HL-60 (cell line): ENCODE results near the gene NOP16.

Source experiments
- DNase-seq, 2 experiments: peaks; one replicate each; pipeline ENCODE4 v3.0.0-alpha.2; 2010 to 2020; ENCODE audit warnings: low read depth in 1 of 2, low spot score in 1 of 2
- H3K27ac ChIP-seq: fragments of 250-450 bp; sonication (Bioruptor Pico); replicated peaks from 2 replicates; pipeline ENCODE4 v1.5.1; 2020; ENCODE audit warnings: mild to moderate bottlenecking, moderate library complexity
- H3K27me3 ChIP-seq: fragments of 250-450 bp; sonication (Bioruptor Pico); 2 replicates; pipeline ENCODE4 v1.5.1; 2021; ENCODE audit warnings: mild to moderate bottlenecking, moderate library complexity; ENCODE audit not compliant: insufficient read depth, poor library complexity, severe bottlenecking
- H3K4me3 ChIP-seq: replicated peaks from 2 replicates; pipeline ENCODE4 v1.5.1; 2011; ENCODE audit warnings: mild to moderate bottlenecking, control low read depth, low read length; ENCODE audit not compliant: insufficient read depth
- GABPA ChIP-seq: IDR thresholded peaks from 2 replicates; pipeline ENCODE4 v1.6.1; 2012; ENCODE audit warnings: low read depth
- POLR2AphosphoS5 ChIP-seq: IDR thresholded peaks from 2 replicates; pipeline ENCODE4 v1.6.1; 2012; ENCODE audit warnings: low read depth
- SPI1 ChIP-seq: IDR thresholded peaks from 2 replicates; pipeline ENCODE4 v1.6.1; 2012; ENCODE audit warnings: low read depth, mild to moderate bottlenecking, borderline replicate concordance
- TF ChIP-seq, protein P1 (sequence below): IDR thresholded peaks from 2 replicates; pipeline ENCODE4 v1.6.1; 2012; ENCODE audit warnings: low read depth; ENCODE audit not compliant: insufficient replicate concordance
- TF ChIP-seq, protein P2 (sequence below): IDR thresholded peaks from one replicate; pipeline ENCODE4 v1.5.1; 2011; ENCODE audit warnings: low read length, control low read depth, inconsistent platforms; ENCODE audit not compliant: insufficient read depth

NOP16 gene

DNA sequence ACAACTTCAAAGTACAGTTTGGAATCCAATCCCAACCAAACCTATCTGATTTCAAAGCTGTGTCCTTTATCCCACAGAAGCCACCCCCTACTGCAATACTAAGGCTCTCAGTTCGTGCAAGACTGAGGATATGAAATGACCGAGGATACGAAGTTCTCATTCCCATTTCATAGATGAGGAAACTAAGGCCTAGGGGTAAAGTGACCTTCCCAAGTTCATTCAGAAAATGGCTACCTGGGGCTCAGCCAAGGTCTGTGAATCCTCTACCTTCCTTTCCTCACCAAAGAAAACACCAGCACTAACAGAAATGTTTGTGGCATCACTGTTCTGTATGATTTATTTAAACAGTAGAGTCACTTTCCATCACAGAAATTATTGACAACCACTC is 32.2 kb downstream of the NOP16 start:
- DNase-seq: no peak
- no peak overlapping the region for H3K4me3 ChIP-seq
- TF ChIP-seq GABPA (no peak), SPI1 (no peak), POLR2AphosphoS5 (no peak)
- TF ChIP-seq, protein P1, sequence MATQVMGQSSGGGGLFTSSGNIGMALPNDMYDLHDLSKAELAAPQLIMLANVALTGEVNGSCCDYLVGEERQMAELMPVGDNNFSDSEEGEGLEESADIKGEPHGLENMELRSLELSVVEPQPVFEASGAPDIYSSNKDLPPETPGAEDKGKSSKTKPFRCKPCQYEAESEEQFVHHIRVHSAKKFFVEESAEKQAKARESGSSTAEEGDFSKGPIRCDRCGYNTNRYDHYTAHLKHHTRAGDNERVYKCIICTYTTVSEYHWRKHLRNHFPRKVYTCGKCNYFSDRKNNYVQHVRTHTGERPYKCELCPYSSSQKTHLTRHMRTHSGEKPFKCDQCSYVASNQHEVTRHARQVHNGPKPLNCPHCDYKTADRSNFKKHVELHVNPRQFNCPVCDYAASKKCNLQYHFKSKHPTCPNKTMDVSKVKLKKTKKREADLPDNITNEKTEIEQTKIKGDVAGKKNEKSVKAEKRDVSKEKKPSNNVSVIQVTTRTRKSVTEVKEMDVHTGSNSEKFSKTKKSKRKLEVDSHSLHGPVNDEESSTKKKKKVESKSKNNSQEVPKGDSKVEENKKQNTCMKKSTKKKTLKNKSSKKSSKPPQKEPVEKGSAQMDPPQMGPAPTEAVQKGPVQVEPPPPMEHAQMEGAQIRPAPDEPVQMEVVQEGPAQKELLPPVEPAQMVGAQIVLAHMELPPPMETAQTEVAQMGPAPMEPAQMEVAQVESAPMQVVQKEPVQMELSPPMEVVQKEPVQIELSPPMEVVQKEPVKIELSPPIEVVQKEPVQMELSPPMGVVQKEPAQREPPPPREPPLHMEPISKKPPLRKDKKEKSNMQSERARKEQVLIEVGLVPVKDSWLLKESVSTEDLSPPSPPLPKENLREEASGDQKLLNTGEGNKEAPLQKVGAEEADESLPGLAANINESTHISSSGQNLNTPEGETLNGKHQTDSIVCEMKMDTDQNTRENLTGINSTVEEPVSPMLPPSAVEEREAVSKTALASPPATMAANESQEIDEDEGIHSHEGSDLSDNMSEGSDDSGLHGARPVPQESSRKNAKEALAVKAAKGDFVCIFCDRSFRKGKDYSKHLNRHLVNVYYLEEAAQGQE: no peak
- TF ChIP-seq, protein P2, sequence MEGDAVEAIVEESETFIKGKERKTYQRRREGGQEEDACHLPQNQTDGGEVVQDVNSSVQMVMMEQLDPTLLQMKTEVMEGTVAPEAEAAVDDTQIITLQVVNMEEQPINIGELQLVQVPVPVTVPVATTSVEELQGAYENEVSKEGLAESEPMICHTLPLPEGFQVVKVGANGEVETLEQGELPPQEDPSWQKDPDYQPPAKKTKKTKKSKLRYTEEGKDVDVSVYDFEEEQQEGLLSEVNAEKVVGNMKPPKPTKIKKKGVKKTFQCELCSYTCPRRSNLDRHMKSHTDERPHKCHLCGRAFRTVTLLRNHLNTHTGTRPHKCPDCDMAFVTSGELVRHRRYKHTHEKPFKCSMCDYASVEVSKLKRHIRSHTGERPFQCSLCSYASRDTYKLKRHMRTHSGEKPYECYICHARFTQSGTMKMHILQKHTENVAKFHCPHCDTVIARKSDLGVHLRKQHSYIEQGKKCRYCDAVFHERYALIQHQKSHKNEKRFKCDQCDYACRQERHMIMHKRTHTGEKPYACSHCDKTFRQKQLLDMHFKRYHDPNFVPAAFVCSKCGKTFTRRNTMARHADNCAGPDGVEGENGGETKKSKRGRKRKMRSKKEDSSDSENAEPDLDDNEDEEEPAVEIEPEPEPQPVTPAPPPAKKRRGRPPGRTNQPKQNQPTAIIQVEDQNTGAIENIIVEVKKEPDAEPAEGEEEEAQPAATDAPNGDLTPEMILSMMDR: no peak
- H3K27ac ChIP-seq: no peak overlapping the region
- no peaks in the 10 kb centered on the region for H3K27me3 ChIP-seq

DNA sequence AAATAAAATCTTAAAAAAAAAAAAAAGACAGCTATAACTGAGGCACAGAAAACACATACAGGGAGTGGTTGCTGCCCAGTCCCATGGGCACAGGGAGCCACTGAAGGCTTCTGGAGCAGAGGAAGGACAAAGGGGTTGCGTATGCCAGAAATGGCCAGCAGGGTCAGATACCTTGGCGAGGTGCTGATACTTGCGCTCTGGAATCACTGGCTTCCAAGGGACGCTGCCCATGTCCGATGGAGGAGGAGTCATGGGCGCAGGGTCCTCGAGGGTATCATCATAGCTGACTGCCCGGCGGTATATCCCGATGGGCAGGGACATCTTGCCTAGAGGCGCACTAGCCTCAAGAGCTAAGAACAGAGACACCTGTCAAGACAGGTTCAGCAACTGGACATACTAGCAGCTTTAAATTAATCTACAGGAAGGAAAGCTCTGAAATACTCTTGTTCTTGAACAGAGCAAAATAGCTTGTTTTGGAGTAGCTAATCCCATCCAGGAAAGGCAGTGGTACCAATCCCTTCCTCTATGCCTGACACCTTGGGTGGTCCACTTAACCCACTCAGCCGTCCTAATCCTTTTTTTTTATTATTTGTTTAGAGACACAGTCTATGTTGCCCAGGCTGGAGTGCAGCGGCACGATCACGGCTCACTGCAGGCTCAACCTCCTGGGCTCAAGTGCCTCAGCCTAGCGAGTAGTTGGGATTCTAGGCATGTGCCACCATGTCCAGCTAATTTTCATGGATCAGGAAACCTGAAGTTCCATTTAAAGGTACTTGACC is 32.8 kb downstream of the NOP16 start:
- TF ChIP-seq POLR2AphosphoS5: no peak
- TF ChIP-seq GABPA: no peak
- TF ChIP-seq SPI1: no peak
- TF ChIP-seq, protein P1: no peak
- TF ChIP-seq, protein P2: no peak
- Histone ChIP-seq H3K4me3 (no peak overlapping the region), H3K27ac (no peak overlapping the region), H3K27me3 (no peaks in the 10 kb centered on the region)
- DNase-seq: no peak

- no peaks in the 10 kb centered on the region for H3K27me3 ChIP-seq
- no peak overlapping the region for H3K4me3 ChIP-seq
- DNase-seq: no peak
- TF ChIP-seq, protein P2: no peak
- TF ChIP-seq GABPA: no peak
- no peak overlapping the region for H3K27ac ChIP-seq
Observed at GRCh38 chr5:176353533-176353932, 34.9 kb downstream of the NOP16 start.
